Measurements from ENCODE around the gene FAM170B.

- TF ChIP-seq REST (IDR thresholded peaks at IDR 0.05; ENCODE audit: insufficient read depth in 1 of 2, low read depth in 2 of 2, low read length in 1 of 2) = no peak
- TF ChIP-seq CTCF (IDR thresholded peaks at IDR 0.05) = no peak
- no peak for TF ChIP-seq TCF7L2 (IDR thresholded peaks at IDR 0.05; ENCODE audit: low read depth, low read length)
- TF ChIP-seq POLR2AphosphoS5 (IDR thresholded peaks at IDR 0.05; ENCODE audit: low read depth, low read length) = no peak
Observed at GRCh38 chr10:49150426-49150825, 16.6 kb upstream of the FAM170B start.
